Left ventricle myocardium inferior (tissue), 1 donor: ENCODE data around the gene VIPR2. TPM values are rescaled to one million over a fixed set of nuclear protein-coding genes. Genes with fewer than 3 reads are reported as not detected.

Experiments
- DNase-seq: peaks from one replicate; pipeline ENCODE4 v3.0.0-alpha.2; 2020
- H3K27ac ChIP-seq: fragments of 200-600 bp; replicated peaks from 2 replicates; pipeline ENCODE4 v1.8.0; 2021
- H3K27me3 ChIP-seq: fragments of 200-600 bp; 2 replicates; pipeline ENCODE4 v1.8.0; 2021; ENCODE audit warnings: low read depth
- H3K36me3 ChIP-seq: fragments of 200-600 bp; 2 replicates; pipeline ENCODE4 v1.8.0; 2021
- H3K4me1 ChIP-seq: fragments of 200-600 bp; 2 replicates; pipeline ENCODE4 v1.8.0; 2021
- H3K4me3 ChIP-seq: fragments of 200-600 bp; 2 replicates; pipeline ENCODE4 v1.8.0; 2021; ENCODE audit warnings: mild to moderate bottlenecking, moderate library complexity
- H3K9me3 ChIP-seq: fragments of 200-600 bp; replicated peaks from 2 replicates; pipeline ENCODE4 v1.8.0; 2021
- CTCF ChIP-seq: fragments of 200-600 bp; IDR thresholded peaks from 2 replicates; pipeline ENCODE4 v1.8.0; 2021; ENCODE audit warnings: antibody characterized with exemption, mild to moderate bottlenecking, borderline replicate concordance
- intact Hi-C: fragments of 100-400 bp; cut with micrococcal nuclease; formaldehyde crosslinking; loops from one replicate; pipeline ENCODE4 v1.11.0; 2022
- total RNA-seq: library from RNA; stranded (reverse); fragmentation: NEBNext Ultra II Directional; extraction: Animal tissue kit (Norgen Biotek cat#: 25700); gene quantifications from one replicate; pipeline ENCODE4 v1.2.1, GENCODE V29; 2021
- donor health status: DM: no; HTN: yes; CAD: no; lungs with severe emphysema.

Gene VIPR2
- total RNA-seq, 1 donor from 2014 or later: 17.5 TPM

- no peak overlapping the region for H3K4me3 ChIP-seq
- no peaks in the 10 kb centered on the region for H3K36me3 ChIP-seq
- no peaks in the 10 kb centered on the region for H3K9me3 ChIP-seq
- H3K4me1 ChIP-seq: peaks cover 29% of the 10 kb centered on the region
- TF ChIP-seq CTCF: no peak
- H3K27me3 ChIP-seq: peaks cover 25% of the 10 kb centered on the region
- no peak for DNase-seq
- H3K27ac ChIP-seq: no peak overlapping the region
- intact Hi-C loops: no loop called here
Observed at GRCh38 chr7:159114096-159114495, 30.6 kb downstream of the VIPR2 start.

- Histone ChIP-seq H3K4me1 (peaks cover 29% of the 10 kb centered on the region), H3K27me3 (peaks cover 25% of the 10 kb centered on the region), H3K9me3 (no peaks in the 10 kb centered on the region), H3K36me3 (no peaks in the 10 kb centered on the region), H3K4me3 (no peak overlapping the region), H3K27ac (no peak overlapping the region)
- no peak for DNase-seq
- intact Hi-C loops: no loop called here
- no peak for TF ChIP-seq CTCF
Observed at GRCh38 chr7:159113056-159113455, 31.6 kb downstream of the VIPR2 start.

- TF ChIP-seq CTCF: no peak
- no peak overlapping the region for H3K27ac ChIP-seq
- no peak for DNase-seq
- intact Hi-C loops: no loop called here
- H3K9me3 ChIP-seq: no peaks in the 10 kb centered on the region
- H3K36me3 ChIP-seq: no peaks in the 10 kb centered on the region
- peaks cover 25% of the 10 kb centered on the region for H3K27me3 ChIP-seq
- peaks cover 36% of the 10 kb centered on the region for H3K4me1 ChIP-seq
- H3K4me3 ChIP-seq: no peak overlapping the region
Observed at GRCh38 chr7:159112136-159113011, 32.3 kb downstream of the VIPR2 start.

GRCh38 chr7:159109653-159110035 is 35.0 kb downstream of the VIPR2 start:
- H3K4me3 ChIP-seq: no peak overlapping the region
- DNase-seq: no peak
- intact Hi-C loops: no loop called here
- H3K4me1 ChIP-seq: peaks cover 42% of the 10 kb centered on the region
- H3K9me3 ChIP-seq: no peaks in the 10 kb centered on the region
- no peaks in the 10 kb centered on the region for H3K36me3 ChIP-seq
- H3K27ac ChIP-seq: no peak overlapping the region
- no peak for TF ChIP-seq CTCF
- H3K27me3 ChIP-seq: peaks cover 25% of the 10 kb centered on the region

- TF ChIP-seq CTCF: no peak
Observed at GRCh38 chr7:159108941-159109652, 35.6 kb downstream of the VIPR2 start.

More at GRCh38 chr7:159108941-159109652, 35.6 kb downstream of the VIPR2 start:
- H3K36me3 ChIP-seq: no peaks in the 10 kb centered on the region
- no peak overlapping the region for H3K4me3 ChIP-seq
- H3K27ac ChIP-seq: peak overlapping the region; percentile 11
- no peak for DNase-seq
- H3K27me3 ChIP-seq: peaks cover 25% of the 10 kb centered on the region
- H3K9me3 ChIP-seq: no peaks in the 10 kb centered on the region
- H3K4me1 ChIP-seq: peaks cover 40% of the 10 kb centered on the region
- intact Hi-C loops: no loop called here
